GM21390 (cell line): ENCODE data around the gene RRAGA.
A peak's percentile ranks its signal among the peaks of the same experiment; 100 is the strongest.
"Not testable (repeated sequence)": the region's sequence is repeated elsewhere in the genome, so short reads cannot be mapped to it uniquely, and the experiment has no call there.

Source experiments
- ATAC-seq: cut with Tn5 transposase; IDR thresholded peaks from one replicate; pipeline ENCODE4 v1.9.1; 2021; ENCODE audit not compliant: unreplicated experiment

RRAGA gene, protein sequence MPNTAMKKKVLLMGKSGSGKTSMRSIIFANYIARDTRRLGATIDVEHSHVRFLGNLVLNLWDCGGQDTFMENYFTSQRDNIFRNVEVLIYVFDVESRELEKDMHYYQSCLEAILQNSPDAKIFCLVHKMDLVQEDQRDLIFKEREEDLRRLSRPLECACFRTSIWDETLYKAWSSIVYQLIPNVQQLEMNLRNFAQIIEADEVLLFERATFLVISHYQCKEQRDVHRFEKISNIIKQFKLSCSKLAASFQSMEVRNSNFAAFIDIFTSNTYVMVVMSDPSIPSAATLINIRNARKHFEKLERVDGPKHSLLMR

DNA sequence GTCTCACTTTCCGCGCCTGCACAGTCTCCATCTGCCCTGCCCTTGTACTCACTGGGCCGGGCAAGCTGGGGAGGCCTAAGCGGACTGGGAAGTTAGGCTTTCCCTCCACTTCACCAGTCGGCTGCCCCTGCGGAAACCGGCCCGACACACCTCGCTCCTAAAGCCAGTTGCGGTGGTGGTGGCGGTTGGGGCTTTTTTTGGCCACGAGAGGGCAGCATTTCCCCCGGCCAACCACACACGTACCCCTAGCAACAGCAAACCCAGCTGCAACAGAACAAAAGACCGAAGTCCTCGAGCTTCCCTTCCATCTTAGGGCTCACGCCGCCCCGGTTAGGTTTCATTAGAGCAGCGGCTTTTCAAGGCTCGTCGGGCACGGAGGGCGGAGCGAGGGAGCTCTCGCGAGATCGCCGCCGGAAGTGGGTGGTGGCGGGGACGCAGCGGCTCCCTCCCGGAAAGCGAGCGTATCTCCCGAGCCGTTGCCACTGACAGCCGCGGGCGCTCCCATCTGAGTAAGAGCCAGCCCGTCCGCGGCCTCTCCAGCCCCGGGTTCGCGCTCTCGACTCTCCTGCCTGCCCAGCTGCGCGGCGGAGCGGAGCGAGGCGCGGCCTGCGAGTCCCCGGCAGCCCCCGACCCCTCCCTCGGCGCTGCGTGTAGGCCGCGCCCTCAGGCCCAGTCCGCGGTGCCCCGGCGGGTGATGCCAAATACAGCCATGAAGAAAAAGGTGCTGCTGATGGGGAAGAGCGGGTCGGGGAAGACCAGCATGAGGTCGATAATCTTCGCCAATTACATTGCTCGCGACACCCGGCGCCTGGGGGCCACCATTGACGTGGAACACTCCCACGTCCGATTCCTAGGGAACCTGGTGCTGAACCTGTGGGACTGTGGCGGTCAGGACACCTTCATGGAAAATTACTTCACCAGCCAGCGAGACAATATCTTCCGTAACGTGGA lies at the start of gene RRAGA:
RRAGA (plus strand) TSS at position 462 of the 951 bp plus-strand sequence; CDS start at position 695, 233 bp downstream.
- peak; percentile 89 for ATAC-seq

DNA sequence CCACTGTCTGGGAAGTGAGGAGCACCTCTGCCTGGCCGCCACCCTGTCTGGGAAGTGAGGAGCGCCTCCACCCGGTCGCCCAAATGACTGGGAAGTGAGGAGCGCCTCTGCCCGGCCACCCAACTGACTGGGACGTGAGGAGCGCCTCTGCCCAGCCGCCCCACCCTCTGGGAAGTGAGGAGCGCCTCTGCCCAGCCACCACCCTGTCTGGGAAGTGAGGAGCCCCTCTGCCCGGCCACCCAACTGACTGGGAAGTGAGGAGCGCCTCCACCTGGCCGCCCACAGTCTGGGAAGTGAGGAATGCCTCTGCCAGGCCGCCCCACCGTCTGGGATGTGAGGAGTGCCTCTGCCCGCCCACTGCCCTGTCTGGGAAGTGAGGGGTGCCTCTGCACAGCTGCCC lies 49.1 kb upstream of the RRAGA start:
- no peak for ATAC-seq

DNA sequence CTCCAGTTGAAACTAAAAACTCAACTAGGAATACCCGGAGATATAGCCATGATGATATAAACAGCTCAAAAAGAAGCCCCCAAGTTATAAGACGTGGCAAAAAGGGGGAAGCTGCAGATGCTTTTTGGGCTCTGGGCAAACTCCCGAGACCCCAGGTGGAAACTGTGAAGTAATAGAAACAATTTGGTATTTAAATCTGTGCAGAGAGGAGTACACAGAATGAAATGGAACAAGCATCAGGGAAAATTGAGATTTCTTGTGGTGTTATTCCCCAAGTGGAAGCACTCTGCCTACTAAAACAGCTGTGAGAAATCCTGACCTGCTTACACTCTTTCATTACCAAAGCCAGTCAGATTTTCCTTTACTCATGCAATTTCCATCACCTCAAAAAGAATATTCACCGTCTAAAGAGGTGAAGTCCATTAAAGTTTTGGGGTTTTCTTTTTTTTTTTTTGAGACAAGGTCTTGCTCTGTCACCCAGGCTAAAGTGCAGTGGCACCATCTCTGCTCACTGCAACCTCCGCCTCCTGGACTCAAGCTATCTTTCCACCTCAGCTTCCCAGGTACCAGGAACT lies 39.7 kb upstream of the RRAGA start:
- ATAC-seq, result no peak

DNA sequence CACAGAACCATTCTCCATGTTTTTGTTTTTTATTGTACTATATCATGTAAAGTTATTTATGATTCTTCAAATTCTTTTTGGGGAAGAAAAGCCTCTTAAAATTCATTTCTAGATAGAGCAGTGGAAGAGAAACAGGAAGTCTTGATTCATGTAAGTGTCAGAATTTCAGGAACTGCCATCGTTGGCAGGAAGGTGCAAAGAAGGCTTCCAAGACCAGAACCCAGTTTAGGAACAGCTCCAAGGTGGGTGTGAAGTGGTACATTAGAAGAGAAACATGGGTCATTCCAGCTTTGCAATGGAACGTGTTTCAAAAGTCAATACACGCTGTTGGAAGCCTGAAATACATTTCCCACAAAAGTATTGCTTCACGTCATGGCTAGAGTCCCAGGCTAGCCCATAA lies 31.0 kb upstream of the RRAGA start:
- no peak for ATAC-seq

DNA sequence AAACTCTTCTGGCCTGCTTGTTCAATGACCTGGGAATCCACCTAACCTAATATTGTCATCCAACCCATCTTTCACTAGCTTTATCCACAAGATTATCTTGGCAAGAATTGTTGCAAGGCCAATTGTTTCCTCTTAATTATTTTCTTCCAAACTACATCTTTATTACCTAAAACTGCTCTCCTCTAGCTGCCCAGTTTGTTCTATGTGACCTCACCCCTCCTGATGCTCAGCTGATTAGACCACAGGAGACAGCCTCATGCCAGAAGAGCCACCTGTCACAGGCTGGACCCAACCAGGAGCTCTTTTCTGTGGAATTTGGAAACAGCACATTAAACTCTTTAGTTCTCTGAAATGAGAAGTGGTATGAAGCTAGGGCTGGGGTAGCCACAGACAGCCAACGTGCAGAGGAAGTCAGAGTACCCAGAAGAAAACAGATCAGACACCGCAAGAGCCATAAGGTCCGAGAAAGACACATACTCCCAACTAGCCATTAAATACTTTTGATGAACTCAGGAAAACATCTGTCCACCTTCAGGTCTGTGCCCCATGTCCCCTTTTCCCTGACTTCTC lies 28.3 kb upstream of the RRAGA start:
- no peak for ATAC-seq

DNA sequence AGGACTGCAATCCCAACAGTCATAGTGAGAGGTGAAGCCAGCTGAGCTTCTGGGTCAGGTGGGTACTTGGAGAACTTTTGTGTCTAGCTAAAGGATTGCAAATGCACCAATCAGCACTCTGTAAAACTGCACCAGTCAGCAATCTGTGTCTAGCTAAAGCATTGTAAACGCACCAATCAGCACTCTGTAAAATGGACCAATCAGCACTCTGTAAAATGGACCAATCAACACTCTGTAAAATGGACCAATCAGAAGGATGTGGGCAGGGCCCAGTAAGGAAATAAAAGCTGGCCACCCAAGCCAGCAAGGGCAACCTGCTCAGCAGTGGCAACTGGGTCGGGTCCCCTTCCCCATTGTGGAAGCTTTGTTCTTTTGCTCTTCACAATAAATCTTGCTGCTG lies 27.6 kb upstream of the RRAGA start:
- ATAC-seq, result not testable (repeated sequence)

DNA sequence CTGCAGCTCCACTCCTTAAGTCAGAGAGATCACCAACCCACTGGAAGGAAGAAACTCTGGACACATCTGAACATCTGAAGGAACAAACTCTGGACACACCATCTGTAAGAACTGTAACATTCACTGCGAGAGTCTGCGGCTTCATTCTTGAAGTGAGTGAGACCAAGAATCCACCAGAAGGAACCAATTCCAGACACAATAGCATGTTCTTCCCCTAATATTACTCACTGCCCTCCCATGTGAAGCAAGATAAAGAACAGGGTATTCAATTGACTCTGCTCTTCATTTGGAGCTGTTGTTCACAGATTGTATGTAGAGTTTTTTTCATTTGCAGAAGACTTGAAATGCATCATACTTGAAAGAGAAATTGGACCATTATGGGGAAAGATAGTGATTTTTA lies 27.0 kb upstream of the RRAGA start:
- ATAC-seq, result no peak

DNA sequence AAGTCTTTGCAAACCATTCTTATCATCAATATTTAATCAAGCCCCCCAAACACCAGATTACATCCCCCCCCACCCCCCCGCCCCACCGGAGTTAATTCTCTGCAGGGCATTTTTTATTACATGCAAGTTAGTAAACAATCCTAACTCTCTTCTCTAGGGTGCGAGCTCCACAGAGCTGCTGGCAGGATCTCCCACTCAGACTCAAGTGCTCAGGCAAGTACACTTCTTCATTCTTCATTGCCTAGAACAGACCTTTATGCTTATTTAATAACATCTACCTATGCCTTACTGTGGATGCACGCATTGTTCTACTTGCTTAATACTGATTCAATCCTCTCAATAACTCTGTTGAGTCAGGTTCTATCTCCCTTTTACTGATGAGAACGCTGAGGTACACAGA lies 26.1 kb upstream of the RRAGA start:
- ATAC-seq, result no peak

DNA sequence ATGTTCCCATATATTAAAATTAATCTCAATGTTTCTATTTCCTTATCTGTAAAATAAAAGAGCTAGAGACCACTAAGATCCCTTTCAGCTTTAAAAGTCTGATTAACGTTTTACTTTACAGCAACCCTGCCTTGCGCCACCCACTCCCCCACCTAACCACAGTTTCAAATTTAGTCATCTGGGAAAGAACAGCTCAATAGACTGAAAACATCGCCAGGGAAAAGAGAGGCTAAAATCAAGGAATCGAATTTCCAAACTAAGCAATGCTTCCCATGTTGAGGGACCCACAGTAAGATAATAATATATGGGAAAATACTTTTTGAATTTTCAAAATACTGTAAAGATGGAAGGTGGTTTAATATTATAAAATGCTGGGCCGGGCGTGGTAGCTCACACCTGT lies 22.9 kb upstream of the RRAGA start:
- ATAC-seq, result no peak

DNA sequence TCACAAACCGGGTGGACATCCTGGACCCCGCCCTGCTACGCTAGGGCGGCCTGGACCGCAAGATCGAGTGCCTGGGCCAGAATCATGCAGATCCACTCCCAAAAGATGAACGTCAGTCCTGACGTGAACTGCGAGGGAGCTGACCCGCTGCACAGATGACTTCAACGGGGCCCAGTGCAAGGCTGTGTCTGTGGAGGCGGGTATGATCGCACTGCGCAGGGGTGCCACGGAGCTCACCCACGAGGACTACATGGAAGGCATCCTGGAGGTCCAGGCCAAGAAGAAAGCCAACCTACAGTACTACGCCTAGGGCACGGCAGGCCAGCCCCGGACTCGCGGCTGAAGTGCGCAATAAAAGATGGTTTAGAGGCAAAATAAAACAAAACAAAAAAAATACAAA lies 21.4 kb upstream of the RRAGA start:
- no peak for ATAC-seq

DNA sequence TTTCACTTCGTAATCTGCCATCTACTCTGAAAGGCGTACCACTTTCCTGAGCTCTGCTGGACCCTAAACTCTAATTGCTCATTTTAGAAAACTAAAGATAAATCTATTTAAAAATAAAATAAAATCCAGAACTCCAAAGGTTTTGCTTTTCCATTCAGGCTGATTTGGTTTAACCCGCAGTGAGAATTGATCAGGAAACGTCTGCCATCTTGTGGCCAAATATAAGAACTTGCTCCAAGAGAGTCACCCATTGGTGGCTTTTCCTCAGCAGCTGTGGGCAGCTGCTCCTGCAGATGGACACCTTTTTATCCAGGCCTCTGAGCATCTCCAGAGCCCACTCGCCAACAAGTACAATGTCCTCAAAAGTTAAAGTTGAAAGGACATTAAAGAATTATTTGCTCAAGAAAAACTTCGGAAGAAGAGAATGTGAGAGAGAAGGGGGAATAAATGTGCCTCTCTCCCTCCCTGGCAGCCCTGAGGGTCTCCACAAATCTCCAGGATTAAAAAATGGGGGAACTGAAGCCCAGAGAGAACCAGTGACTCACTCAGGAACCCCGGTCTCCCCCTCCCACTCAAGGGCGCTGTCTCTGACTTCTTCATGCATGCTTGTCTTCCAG lies 20.3 kb upstream of the RRAGA start:
- ATAC-seq, result peak; percentile 64

DNA sequence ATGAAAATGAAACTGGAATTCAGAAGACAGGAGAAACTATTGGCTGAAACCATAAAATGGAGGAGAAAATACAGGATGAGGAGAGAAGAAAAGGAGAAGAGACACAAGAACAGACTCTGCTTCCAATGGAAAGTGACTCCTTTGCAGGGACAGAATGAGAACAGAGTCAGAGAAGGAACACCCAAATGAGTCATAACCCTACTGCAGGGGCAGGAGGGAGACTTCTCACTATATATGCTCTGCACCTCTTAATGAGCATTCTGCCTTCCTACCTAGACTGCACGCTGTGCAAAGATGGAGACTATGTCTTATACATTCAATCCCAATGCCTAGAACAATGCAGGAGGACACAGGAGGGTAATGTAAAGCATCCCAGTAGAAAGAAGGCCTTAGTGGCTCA lies 18.3 kb upstream of the RRAGA start:
- ATAC-seq, result peak; percentile 61

DNA sequence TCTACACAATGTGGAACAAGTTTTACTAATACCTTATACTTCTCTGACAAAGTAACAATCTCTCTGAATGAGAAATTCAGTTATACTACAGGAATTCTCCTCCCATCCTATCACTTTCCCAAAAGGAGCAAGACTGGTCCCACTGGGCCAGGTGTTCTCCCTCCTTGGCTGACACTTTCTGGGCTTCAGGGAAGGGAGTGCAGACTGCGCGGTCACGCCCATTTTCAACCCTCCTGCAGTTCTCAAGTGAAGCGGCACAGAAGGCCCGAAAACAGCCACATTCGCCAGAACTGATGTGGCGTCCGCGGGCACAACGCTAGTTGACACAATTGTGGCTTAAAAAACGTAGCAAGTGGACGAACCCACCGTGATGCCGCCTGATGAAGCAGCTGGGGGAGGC lies 16.8 kb upstream of the RRAGA start:
- no peak for ATAC-seq

DNA sequence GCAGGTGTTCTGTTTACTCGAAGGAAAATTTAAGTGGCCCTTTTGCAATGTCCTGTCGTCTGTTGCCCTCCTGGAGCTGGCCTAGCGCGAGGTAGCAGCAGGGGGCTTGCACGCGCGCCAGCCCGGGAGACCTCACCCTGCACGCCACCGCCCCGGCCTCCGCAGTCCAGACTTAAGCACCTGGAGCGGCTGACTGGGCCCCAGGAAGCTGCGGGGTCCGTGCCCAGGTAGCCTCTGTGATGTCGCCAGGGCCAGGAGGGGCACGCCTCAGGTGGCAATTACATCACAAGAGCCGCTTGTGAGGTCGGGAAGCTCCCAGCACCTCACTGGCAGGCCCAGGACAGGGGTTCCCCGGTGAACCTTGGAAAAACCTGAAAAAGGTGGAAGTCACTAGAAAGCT lies 16.2 kb upstream of the RRAGA start, which contains the start of gene SAXO1:
SAXO1 (minus strand) TSS at position 195 of the 400 bp plus-strand sequence. CDS start 301 bp downstream, outside the sequence.
- ATAC-seq, result no peak

DNA sequence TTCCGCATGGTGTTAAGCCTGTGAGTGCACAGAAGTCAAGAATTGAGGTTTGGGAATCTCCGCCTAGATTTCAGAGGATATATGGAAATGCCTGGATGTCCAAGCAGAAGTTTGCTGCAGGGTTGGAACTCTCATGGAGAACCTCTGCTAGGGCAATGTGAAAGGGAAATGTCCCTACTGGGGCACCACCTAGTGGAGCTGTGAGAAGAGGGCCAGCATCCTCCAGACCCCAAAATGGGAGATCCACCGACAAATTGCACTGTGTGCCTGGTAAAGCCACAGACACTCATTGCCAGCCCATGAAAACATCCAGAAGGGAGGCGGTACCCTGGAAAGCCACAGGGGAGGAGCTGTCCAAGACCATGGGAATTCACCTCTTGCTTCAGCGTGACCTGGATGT lies 12.6 kb upstream of the RRAGA start:
- no peak for ATAC-seq

DNA sequence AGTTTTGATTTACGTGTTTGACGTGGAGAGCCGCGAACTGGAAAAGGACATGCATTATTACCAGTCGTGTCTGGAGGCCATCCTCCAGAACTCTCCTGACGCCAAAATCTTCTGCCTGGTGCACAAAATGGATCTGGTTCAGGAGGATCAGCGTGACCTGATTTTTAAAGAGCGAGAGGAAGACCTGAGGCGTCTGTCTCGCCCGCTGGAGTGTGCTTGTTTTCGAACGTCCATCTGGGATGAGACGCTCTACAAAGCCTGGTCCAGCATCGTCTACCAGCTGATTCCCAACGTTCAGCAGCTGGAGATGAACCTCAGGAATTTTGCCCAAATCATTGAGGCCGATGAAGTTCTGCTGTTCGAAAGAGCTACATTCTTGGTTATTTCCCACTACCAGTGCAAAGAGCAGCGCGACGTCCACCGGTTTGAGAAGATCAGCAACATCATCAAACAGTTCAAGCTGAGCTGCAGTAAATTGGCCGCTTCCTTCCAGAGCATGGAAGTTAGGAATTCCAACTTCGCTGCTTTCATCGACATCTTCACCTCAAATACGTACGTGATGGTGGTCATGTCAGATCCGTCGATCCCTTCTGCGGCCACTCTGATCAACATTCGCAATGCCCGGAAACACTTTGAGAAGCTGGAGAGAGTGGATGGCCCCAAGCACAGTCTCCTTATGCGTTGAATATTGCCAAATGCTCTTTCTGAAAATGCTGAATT lies 850 bp downstream of the RRAGA start:
- no peak for ATAC-seq

DNA sequence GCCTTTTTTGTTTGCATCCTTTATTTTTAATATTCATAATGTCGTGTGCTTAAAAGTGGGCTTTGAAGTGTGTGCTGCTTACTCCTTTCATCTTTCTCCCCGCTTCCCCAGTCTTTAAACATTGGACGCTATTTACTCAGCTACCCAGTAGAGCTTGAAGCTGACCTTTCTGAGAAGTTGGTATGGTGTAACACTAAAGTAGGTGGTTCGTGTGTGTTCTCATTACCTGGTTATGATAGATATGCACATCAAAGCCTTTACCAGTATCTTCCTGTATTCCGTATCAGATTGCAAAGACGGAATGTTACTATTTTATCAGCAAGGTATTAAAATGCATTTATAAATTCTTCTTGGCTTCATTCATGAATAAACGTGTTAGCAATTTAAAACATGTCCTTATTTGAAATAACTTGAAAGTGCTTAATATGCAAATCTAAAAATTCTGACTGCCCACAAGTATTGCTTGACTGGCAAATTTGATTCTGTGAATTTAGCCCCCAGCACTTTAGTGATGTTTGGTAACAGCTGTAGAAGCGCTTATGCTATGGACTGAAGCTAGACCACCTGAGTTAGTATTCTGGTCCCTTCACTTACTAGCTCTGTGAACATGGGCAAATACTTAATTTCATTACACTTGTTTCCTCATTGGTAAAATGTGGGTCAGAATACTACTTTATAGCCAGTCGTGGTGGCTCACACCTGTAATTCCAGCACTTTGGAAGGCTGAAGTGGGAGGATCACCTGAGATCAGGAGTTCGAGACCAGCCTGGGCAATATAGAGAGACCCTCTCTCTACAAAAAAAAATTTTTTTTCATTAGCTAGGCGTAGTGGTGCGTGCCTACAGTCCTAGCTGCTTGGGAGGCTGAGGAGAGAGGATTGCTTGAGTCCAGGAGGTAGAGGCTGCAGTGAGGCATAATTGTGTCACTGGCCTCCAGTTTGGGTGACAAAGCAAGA lies 1.7 kb downstream of the RRAGA start:
- ATAC-seq, result no peak

DNA sequence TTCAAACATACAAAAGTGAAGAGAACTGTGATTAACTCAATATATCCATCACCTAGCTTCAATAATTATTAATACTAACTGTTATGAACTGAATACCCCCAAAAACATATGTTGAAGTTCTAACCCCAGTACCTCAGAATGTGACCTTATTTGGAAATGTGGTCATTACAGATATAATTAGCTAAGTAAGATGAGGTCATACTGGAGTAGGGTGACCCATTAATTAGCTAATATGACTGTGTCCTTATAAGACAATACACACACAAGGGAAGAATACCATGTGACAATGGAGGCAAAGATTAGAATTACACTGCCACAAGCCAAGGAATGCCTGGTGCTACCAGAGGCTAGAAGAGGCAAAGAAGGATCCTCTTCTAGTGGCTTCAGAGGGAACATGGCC lies 7.8 kb downstream of the RRAGA start:
- no peak for ATAC-seq

DNA sequence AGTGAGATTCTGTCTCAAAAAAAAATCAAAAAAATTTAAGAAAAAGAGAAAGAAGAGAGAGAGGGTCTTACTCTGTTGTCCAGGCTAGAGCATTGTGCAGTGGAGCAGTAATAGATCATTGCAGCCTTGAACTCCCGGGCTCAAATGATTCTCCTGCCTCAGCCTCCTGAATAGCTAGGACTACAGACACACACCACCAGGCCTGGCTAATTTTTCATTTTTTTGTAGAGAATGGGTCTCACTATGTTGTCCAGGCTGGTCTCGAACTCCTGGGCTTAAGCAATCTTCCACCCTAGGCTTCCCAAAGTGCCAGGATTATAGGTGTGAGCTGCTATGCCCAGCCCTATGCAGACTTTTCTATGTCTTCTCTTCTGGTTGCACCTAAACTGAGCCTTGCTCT lies 25.0 kb downstream of the RRAGA start:
- ATAC-seq, result no peak
